HepG2 (cell line): ENCODE results near the gene SLC26A4. TPM values are rescaled to one million over a fixed set of nuclear protein-coding genes. Genes with fewer than 3 reads are reported as not detected.

ENCODE experiments used
- ARID4A ChIP-seq: sonication (generic); formaldehyde crosslinking; IDR thresholded peaks from 2 replicates; pipeline ENCODE4 v1.5.0; 2020; ENCODE audit warnings: mild to moderate bottlenecking, missing genetic modification reagents, borderline replicate concordance
- ATF2 ChIP-seq: sonication (generic); formaldehyde crosslinking; IDR thresholded peaks from 2 replicates; pipeline ENCODE4 v1.4.0; 2020; ENCODE audit warnings: missing genetic modification reagents
- FOXA1 ChIP-seq, 2 experiments: fragments of 450-650 bp in 1 of 2; sonication (generic) in 1 of 2; formaldehyde crosslinking in 1 of 2; IDR thresholded peaks; 2 replicates each; pipeline versions ENCODE4 v1.4.0 to v1.6.1; 2016 to 2020; ENCODE audit warnings: missing genetic modification reagents in 1 of 2
- MAFG ChIP-seq: sonication (generic); formaldehyde crosslinking; IDR thresholded peaks from 2 replicates; pipeline ENCODE4 v1.5.1; 2020; ENCODE audit warnings: mild to moderate bottlenecking, missing genetic modification reagents
- MIER2 ChIP-seq: IDR thresholded peaks from 2 replicates; pipeline ENCODE4 v1.6.1; 2016; ENCODE audit warnings: missing biosample characterization, missing genetic modification reagents
- MLX ChIP-seq: IDR thresholded peaks from 2 replicates; pipeline ENCODE4 v1.6.1; 2016
- POLR2AphosphoS2 ChIP-seq: IDR thresholded peaks from 2 replicates; pipeline ENCODE4 v1.6.1; 2011; ENCODE audit warnings: low read depth, low read length, improper control_type of control experiment
- RAD21 ChIP-seq: fragments of 450-650 bp; formaldehyde crosslinking; IDR thresholded peaks from 2 replicates; pipeline ENCODE4 v1.5.0; 2020; ENCODE audit warnings: mild to moderate bottlenecking
- SOX5 ChIP-seq: IDR thresholded peaks from 2 replicates; pipeline ENCODE4 v1.6.1; 2016; ENCODE audit warnings: borderline replicate concordance
- SP140L ChIP-seq: sonication (generic); formaldehyde crosslinking; IDR thresholded peaks from 2 replicates; pipeline ENCODE4 v1.4.0; 2020; ENCODE audit warnings: missing genetic modification reagents, borderline replicate concordance
- TFE3 ChIP-seq: IDR thresholded peaks from 2 replicates; pipeline ENCODE4 v1.6.1; 2016
- THYN1 ChIP-seq: sonication (generic); formaldehyde crosslinking; IDR thresholded peaks from 2 replicates; pipeline ENCODE4 v1.8.1; 2023; ENCODE audit warnings: low read depth, mild to moderate bottlenecking, moderate library complexity, missing genetic modification reagents, borderline replicate concordance
- YEATS2 ChIP-seq: sonication (generic); formaldehyde crosslinking; IDR thresholded peaks from 2 replicates; pipeline ENCODE4 v1.4.0; 2020; ENCODE audit warnings: missing genetic modification reagents, borderline replicate concordance
- ZBTB8A ChIP-seq: sonication (generic); formaldehyde crosslinking; IDR thresholded peaks from 2 replicates; pipeline ENCODE4 v1.4.0; 2020; ENCODE audit warnings: mild to moderate bottlenecking, low read depth, missing genetic modification reagents, borderline replicate concordance
- ZNF18 ChIP-seq: sonication (generic); formaldehyde crosslinking; IDR thresholded peaks from 2 replicates; pipeline ENCODE4 v1.8.0; 2022; ENCODE audit warnings: mild to moderate bottlenecking, missing genetic modification reagents; ENCODE audit not compliant: insufficient replicate concordance
- ZNF331 ChIP-seq: sonication (generic); formaldehyde crosslinking; IDR thresholded peaks from 2 replicates; pipeline ENCODE4 v1.4.0; 2020; ENCODE audit warnings: missing genetic modification reagents
- ZNF556 ChIP-seq: sonication (generic); formaldehyde crosslinking; IDR thresholded peaks from 2 replicates; pipeline ENCODE4 v1.4.0; 2020; ENCODE audit warnings: mild to moderate bottlenecking, missing genetic modification reagents, borderline replicate concordance
- ZNF567 ChIP-seq: sonication (generic); formaldehyde crosslinking; IDR thresholded peaks from 2 replicates; pipeline ENCODE4 v1.8.1; 2023; ENCODE audit warnings: mild to moderate bottlenecking, missing genetic modification reagents, borderline replicate concordance
- ZNF773 ChIP-seq: sonication (generic); formaldehyde crosslinking; IDR thresholded peaks from 2 replicates; pipeline ENCODE4 v1.4.0; 2020; ENCODE audit warnings: missing genetic modification reagents, borderline replicate concordance
- polyA plus RNA-seq, 8 experiments: library from polyadenylated mRNA; depleted of rRNA in 3 of 8; stranded (reverse) in 7 of 8; unstranded in 1 of 8; fragments of >200 nt; fragmentation: Illumina TruSeq in 4 of 8; extraction: Trizol in 4 of 8; gene quantifications; 2 replicates each; pipeline versions ENCODE4 v1.2.1 to v1.2.3, GENCODE V29; 2011 to 2016; ENCODE audit warnings: low read depth in 4 of 8, missing spikeins in 1 of 8, mixed read lengths in 1 of 8; ENCODE audit not compliant: insufficient read depth in 1 of 8
- total RNA-seq, 5 experiments: library from RNA; depleted of rRNA; stranded (reverse); fragments of >200 nt; fragmentation: Illumina TruSeq; extraction: Trizol; gene quantifications; 2 replicates each; pipeline ENCODE4 v1.2.3, GENCODE V29; 2016; ENCODE audit warnings: low read depth in 1 of 5

SLC26A4 gene
- total and polyA plus RNA-seq, 2 of the 13 experiments (the other 11 are each of a cell fraction or from before 2014, with no cell fraction given) = 0.08 to 0.11 TPM

- TF ChIP-seq ARID4A (CRISPR knock-in tag) (peak; percentile 58; the same call in 1 of the 2 replicates), POLR2AphosphoS2 (no peak), ZNF18 (CRISPR knock-in tag) (no peak), MAFG (no peak), YEATS2 (CRISPR knock-in tag) (no peak), ZBTB8A (CRISPR knock-in tag) (no peak), ZNF567 (no peak), THYN1 (CRISPR knock-in tag) (no peak), ZNF556 (CRISPR knock-in tag) (no peak), SP140L (no peak), TFE3 (CRISPR knock-in tag) (no peak), ZNF331 (CRISPR knock-in tag) (0 out of 2 replicates have a peak, but pooled peaks have one; percentile 33), ATF2 (no peak), MLX (CRISPR knock-in tag) (no peak), ZNF773 (CRISPR knock-in tag) (no peak), SOX5 (CRISPR knock-in tag) (no peak), FOXA1 (IDR thresholded peaks at IDR 0.05) (no peak), FOXA1 (CRISPR knock-in tag; IDR thresholded peaks at IDR 0.05) (no peak), RAD21 (CRISPR knock-in tag) (peak; percentile 59; the same call in 1 of the 2 replicates), MIER2 (CRISPR knock-in tag) (peak; percentile 15; the same call in 1 of the 2 replicates)
Measured at GRCh38 chr7:107661081-107661864, 645 bp downstream of the SLC26A4 start (continued).
